GM12873 (cell line): Measurements from ENCODE around the gene CILP2.

Experiments
- TF ChIP-seq, protein P1 (sequence below): IDR thresholded peaks from 2 replicates; pipeline ENCODE4 v1.5.1; 2012; ENCODE audit warnings: low read depth, mild to moderate bottlenecking, moderate library complexity, low read length, control low read depth; ENCODE audit not compliant: insufficient read depth; ENCODE audit errors: missing control alignments

Gene CILP2

DNA sequence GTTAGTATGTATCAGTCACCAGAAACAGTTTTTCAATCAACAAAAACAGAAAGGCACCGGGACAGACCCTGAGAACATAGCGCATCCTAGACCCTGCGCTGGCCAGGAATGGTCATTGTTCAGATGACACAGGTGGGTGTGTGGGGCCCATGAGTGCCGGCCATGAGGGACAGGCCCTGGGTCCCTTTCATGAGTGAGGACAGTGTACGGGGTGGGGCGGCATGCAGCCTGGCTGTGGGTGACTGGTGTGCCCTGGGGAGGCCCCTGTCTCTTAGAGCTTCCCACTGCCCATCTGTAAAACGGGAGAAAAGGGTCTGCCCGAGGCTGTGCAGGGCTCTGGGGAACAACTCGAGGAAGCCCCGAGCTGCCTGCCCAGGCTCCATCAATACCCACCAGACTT lies 54.6 kb downstream of the CILP2 start:
- TF ChIP-seq, protein P1, sequence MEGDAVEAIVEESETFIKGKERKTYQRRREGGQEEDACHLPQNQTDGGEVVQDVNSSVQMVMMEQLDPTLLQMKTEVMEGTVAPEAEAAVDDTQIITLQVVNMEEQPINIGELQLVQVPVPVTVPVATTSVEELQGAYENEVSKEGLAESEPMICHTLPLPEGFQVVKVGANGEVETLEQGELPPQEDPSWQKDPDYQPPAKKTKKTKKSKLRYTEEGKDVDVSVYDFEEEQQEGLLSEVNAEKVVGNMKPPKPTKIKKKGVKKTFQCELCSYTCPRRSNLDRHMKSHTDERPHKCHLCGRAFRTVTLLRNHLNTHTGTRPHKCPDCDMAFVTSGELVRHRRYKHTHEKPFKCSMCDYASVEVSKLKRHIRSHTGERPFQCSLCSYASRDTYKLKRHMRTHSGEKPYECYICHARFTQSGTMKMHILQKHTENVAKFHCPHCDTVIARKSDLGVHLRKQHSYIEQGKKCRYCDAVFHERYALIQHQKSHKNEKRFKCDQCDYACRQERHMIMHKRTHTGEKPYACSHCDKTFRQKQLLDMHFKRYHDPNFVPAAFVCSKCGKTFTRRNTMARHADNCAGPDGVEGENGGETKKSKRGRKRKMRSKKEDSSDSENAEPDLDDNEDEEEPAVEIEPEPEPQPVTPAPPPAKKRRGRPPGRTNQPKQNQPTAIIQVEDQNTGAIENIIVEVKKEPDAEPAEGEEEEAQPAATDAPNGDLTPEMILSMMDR = no peak

DNA sequence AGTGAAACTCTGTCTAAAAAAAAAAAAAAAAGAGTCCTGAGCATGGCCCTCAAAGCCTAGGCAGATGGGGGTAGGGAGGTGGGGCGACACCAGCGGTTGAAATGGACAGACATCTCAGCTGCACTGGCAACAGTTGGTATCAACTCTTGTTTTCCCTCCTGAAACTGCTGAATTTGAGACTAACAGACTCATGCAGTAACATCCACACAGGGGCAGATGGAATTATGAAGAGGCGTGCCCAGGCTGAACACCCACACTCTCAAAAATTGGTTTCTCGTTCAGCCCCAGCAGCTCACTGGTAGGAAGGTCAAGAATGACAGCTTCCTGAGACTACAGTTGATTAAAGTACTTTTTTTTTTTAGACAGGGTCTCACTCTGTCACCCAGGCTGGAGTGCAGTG lies 56.3 kb downstream of the CILP2 start:
- TF ChIP-seq, protein P1 = no peak

DNA sequence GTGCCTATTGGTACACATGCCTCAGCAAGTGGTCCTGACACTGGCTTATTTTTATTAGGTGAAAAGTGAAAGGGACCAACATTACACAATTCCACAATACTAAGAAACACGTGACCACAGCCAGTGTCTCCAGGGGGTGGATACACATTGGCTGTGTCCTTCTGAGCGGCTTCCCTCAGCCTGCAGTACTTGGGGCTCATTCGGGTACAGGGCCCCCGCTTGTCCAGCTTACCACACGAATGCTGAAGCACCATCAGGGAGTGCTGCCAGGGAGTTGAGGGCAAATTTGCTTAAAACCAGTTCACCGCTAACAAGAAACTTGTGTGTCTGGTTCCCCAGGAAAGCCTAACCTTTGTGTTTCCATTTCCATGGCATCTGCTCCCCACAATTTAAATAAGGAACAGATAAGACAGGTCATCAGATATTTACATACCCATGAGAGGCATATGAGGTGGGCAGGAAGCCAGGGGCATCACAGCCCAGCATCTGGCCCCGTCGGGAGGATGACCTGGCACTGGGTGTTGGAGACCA lies 57.2 kb downstream of the CILP2 start:
- TF ChIP-seq, protein P1 = no peak
